Neural cell (in vitro differentiated cells): ENCODE measurements around the gene PTPRN2. TPM values are rescaled to one million over a fixed set of nuclear protein-coding genes. Genes with fewer than 3 reads are reported as not detected.

Source experiments
- H2AFZ ChIP-seq: fragments of 200-600, 300-800 bp; sonication (generic), shearing (Covaris generic); 2 replicates; pipeline ENCODE4 v1.6.0; 2014; ENCODE audit warnings: low read depth, mild to moderate bottlenecking, antibody characterized with exemption, low read length, moderate library complexity
- H3F3A ChIP-seq: fragments of 200-600 bp; shearing (Covaris generic); 2 replicates; pipeline ENCODE4 v1.6.1; 2016; ENCODE audit warnings: mild to moderate bottlenecking, moderate library complexity, mixed read lengths, antibody characterized with exemption, low read length; ENCODE audit not compliant: insufficient read depth, poor library complexity, severe bottlenecking
- H3K27ac ChIP-seq: fragments of 200-600, 300-800 bp; sonication (generic), shearing (Covaris generic); 2 replicates; pipeline ENCODE4 v1.5.1; 2014; ENCODE audit warnings: mild to moderate bottlenecking, low read length, moderate library complexity
- H3K27me3 ChIP-seq: fragments of 300-800, 200-600 bp; sonication (generic), shearing (Covaris generic); 2 replicates; pipeline ENCODE4 v1.6.0; 2014; ENCODE audit warnings: mild to moderate bottlenecking, low read depth, low read length, moderate library complexity; ENCODE audit not compliant: insufficient read depth
- H3K36me3 ChIP-seq: fragments of 300-800, 200-600 bp; sonication (generic), shearing (Covaris generic); 2 replicates; pipeline ENCODE4 v1.5.1; 2014; ENCODE audit warnings: mild to moderate bottlenecking, antibody characterized with exemption, low read length, moderate library complexity; ENCODE audit not compliant: insufficient read depth
- H3K4me2 ChIP-seq: fragments of 300-800, 200-600 bp; sonication (generic), shearing (Covaris generic); 2 replicates; pipeline ENCODE4 v1.6.0; 2014; ENCODE audit warnings: mild to moderate bottlenecking, low read length
- H3K4me3 ChIP-seq: fragments of 300-800, 200-600 bp; sonication (generic), shearing (Covaris generic); 2 replicates; pipeline ENCODE4 v1.5.1; 2014; ENCODE audit warnings: mild to moderate bottlenecking, low read length, moderate library complexity
- H3K79me2 ChIP-seq: fragments of 200-600 bp; shearing (Covaris generic); replicated peaks from 2 replicates; pipeline ENCODE4 v1.6.0; 2014; ENCODE audit warnings: mild to moderate bottlenecking, low read length, moderate library complexity; ENCODE audit not compliant: insufficient read depth
- H3K9ac ChIP-seq: fragments of 300-800, 200-600 bp; sonication (generic), shearing (Covaris generic); 2 replicates; pipeline ENCODE4 v1.6.1; 2016; ENCODE audit warnings: mild to moderate bottlenecking, low read length, mixed read lengths
- H3K9me2 ChIP-seq: fragments of 200-600 bp; shearing (Covaris generic); 2 replicates; pipeline ENCODE4 v1.6.1; 2016; ENCODE audit warnings: mild to moderate bottlenecking, low read length, mixed read lengths; ENCODE audit not compliant: insufficient read depth
- H3K9me3 ChIP-seq: fragments of 200-600, 300-800 bp; sonication (generic), shearing (Covaris generic); 2 replicates; pipeline ENCODE4 v1.6.1; 2016; ENCODE audit warnings: mild to moderate bottlenecking, mixed run types, low read length, moderate library complexity, mixed read lengths
- H4K20me1 ChIP-seq: fragments of 200-600 bp; shearing (Covaris generic); 2 replicates; pipeline ENCODE4 v1.6.1; 2016; ENCODE audit warnings: mild to moderate bottlenecking, mixed run types; ENCODE audit not compliant: insufficient read depth
- CTCF ChIP-seq: fragments of 450-650 bp; IDR thresholded peaks from 2 replicates; pipeline ENCODE4 v1.5.1; 2014; ENCODE audit warnings: antibody characterized with exemption, mild to moderate bottlenecking, moderate library complexity; ENCODE audit not compliant: poor library complexity, severe bottlenecking
- EP300 ChIP-seq: fragments of 450-650 bp; conservative IDR thresholded peaks from 2 replicates; pipeline ENCODE4 v1.6.1; 2014; ENCODE audit warnings: antibody characterized with exemption, mild to moderate bottlenecking, moderate library complexity; ENCODE audit not compliant: poor library complexity, severe bottlenecking
- EZH2 ChIP-seq: fragments of 200-600, 300-800 bp; shearing (Covaris generic), sonication (generic); IDR thresholded peaks from 2 replicates; pipeline ENCODE4 v1.6.1; 2014; ENCODE audit warnings: antibody characterized with exemption, low read length, borderline replicate concordance, mild to moderate bottlenecking; ENCODE audit not compliant: insufficient read depth, poor library complexity, severe bottlenecking
- MXI1 ChIP-seq: fragments of 450-650 bp; conservative IDR thresholded peaks from 2 replicates; pipeline ENCODE4 v1.6.1; 2014; ENCODE audit warnings: antibody characterized with exemption, mild to moderate bottlenecking; ENCODE audit not compliant: poor library complexity, severe bottlenecking
- POLR2AphosphoS5 ChIP-seq: IDR thresholded peaks from 2 replicates; pipeline ENCODE4 v1.6.1; 2012
- RAD21 ChIP-seq: fragments of 450-650 bp; conservative IDR thresholded peaks from 2 replicates; pipeline ENCODE4 v1.6.1; 2014; ENCODE audit warnings: antibody characterized with exemption, mild to moderate bottlenecking, moderate library complexity
- REST ChIP-seq: IDR thresholded peaks from 2 replicates; pipeline ENCODE4 v1.6.1; 2012; ENCODE audit warnings: borderline replicate concordance
- SMC3 ChIP-seq: fragments of 450-650 bp; conservative IDR thresholded peaks from 2 replicates; pipeline ENCODE4 v1.6.1; 2014; ENCODE audit warnings: antibody characterized with exemption, mild to moderate bottlenecking, moderate library complexity; ENCODE audit not compliant: poor library complexity
- TAF1 ChIP-seq: IDR thresholded peaks from 2 replicates; pipeline ENCODE4 v1.6.1; 2012; ENCODE audit warnings: low read depth
- polyA plus RNA-seq: library from polyadenylated mRNA; depleted of rRNA; stranded (reverse); fragments of >200 nt; gene quantifications from 2 replicates; pipeline ENCODE4 v1.2.3, GENCODE V29; 2014

Gene PTPRN2
- polyA plus RNA-seq, 1 donor from 2014 or later = 31.0 TPM

GRCh38 chr7:158409816-158410330, 177.8 kb downstream of the PTPRN2 start:
- Histone ChIP-seq H3K9me2 (no peaks in the 10 kb centered on the region), H3K27ac (no peak overlapping the region), H3K4me2 (no peak overlapping the region), H3K9me3 (no peaks in the 10 kb centered on the region), H3F3A (no peaks in the 10 kb centered on the region), H4K20me1 (no peaks in the 10 kb centered on the region), H3K79me2 (peaks cover 3% of the 10 kb centered on the region), H3K9ac (no peak overlapping the region), H3K27me3 (no peaks in the 10 kb centered on the region), H3K4me3 (no peak overlapping the region), H2AFZ (no peak overlapping the region), H3K36me3 (no peaks in the 10 kb centered on the region)
- no peak for TF ChIP-seq POLR2AphosphoS5
- TF ChIP-seq EP300 = no peak
- no peak for TF ChIP-seq TAF1
- no peak for TF ChIP-seq CTCF
- no peak for TF ChIP-seq RAD21
- no peak for TF ChIP-seq SMC3
- TF ChIP-seq REST = no peak
- TF ChIP-seq MXI1 = no peak
- no peak for TF ChIP-seq EZH2

- Histone ChIP-seq H3K9ac (no peak overlapping the region), H3K4me3 (no peak overlapping the region), H3K9me3 (no peaks in the 10 kb centered on the region), H3K27ac (no peak overlapping the region), H3K36me3 (no peaks in the 10 kb centered on the region), H4K20me1 (no peaks in the 10 kb centered on the region), H3K4me2 (no peak overlapping the region), H2AFZ (no peak overlapping the region), H3K9me2 (no peaks in the 10 kb centered on the region), H3F3A (no peaks in the 10 kb centered on the region), H3K27me3 (no peaks in the 10 kb centered on the region), H3K79me2 (peaks cover 3% of the 10 kb centered on the region)
- no peak for TF ChIP-seq RAD21
- no peak for TF ChIP-seq MXI1
- TF ChIP-seq SMC3 = no peak
- no peak for TF ChIP-seq CTCF
- no peak for TF ChIP-seq POLR2AphosphoS5
- no peak for TF ChIP-seq EP300
- TF ChIP-seq REST = no peak
- TF ChIP-seq TAF1 = no peak
- no peak for TF ChIP-seq EZH2
Measured at GRCh38 chr7:158409120-158409519, 178.5 kb downstream of the PTPRN2 start.
